Adipocyte (in vitro differentiated cells): Measurements from ENCODE around the gene TACC2.

ENCODE experiments used
- DNase-seq: peaks from one replicate; pipeline ENCODE4 v3.0.0-alpha.2; 2015; ENCODE audit warnings: low read depth
- H3K27me3 ChIP-seq: replicated peaks from 2 replicates; pipeline ENCODE4 v1.7.0; 2013; ENCODE audit warnings: mild to moderate bottlenecking, low read length, moderate library complexity; ENCODE audit not compliant: control insufficient read depth, insufficient read depth
- H3K36me3 ChIP-seq: 2 replicates; pipeline ENCODE4 v1.7.0; 2013; ENCODE audit warnings: low read length, mild to moderate bottlenecking, moderate library complexity; ENCODE audit not compliant: control insufficient read depth, insufficient read depth, severe bottlenecking
- H3K4me1 ChIP-seq: 2 replicates; pipeline ENCODE4 v1.7.0; 2013; ENCODE audit warnings: mild to moderate bottlenecking, low read length, moderate library complexity; ENCODE audit not compliant: control insufficient read depth, insufficient read depth
- H3K4me3 ChIP-seq: 2 replicates; pipeline ENCODE4 v1.7.0; 2013; ENCODE audit warnings: mild to moderate bottlenecking, low read length, moderate library complexity
- H3K9ac ChIP-seq: 2 replicates; pipeline ENCODE4 v1.7.0; 2013; ENCODE audit warnings: mild to moderate bottlenecking, low read length, moderate library complexity
- H3K9me3 ChIP-seq: 2 replicates; pipeline ENCODE4 v1.7.0; 2013; ENCODE audit warnings: mild to moderate bottlenecking, low read length, moderate library complexity; ENCODE audit not compliant: control insufficient read depth

TACC2 gene

DNA sequence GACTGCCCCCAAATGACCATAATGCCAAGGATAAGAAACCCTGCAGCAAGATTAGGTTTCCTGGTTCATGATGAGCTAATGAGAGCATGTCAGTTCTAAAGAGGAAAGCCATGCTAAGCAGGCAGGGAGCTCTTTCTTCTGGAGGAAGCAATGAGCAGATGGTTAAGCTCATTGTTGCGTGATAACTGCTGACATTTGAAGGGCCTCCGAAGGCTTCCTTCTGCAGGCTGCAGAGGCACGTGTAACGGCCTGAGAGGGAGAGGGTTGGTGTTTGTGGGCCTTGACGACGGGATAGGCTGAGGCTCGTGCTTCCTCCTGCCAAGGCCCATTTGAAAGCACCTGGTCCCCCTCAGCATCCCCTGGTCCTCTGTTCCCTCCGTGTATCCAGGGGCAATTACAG lies 218.6 kb downstream of the TACC2 start:
- no peak overlapping the region for H3K9ac ChIP-seq
- no peak overlapping the region for H3K4me3 ChIP-seq
- H3K4me1 ChIP-seq: no peaks in the 10 kb centered on the region
- H3K36me3 ChIP-seq: peaks cover 21% of the 10 kb centered on the region
- no peak for DNase-seq
- H3K9me3 ChIP-seq: no peaks in the 10 kb centered on the region
- no peaks in the 10 kb centered on the region for H3K27me3 ChIP-seq

DNA sequence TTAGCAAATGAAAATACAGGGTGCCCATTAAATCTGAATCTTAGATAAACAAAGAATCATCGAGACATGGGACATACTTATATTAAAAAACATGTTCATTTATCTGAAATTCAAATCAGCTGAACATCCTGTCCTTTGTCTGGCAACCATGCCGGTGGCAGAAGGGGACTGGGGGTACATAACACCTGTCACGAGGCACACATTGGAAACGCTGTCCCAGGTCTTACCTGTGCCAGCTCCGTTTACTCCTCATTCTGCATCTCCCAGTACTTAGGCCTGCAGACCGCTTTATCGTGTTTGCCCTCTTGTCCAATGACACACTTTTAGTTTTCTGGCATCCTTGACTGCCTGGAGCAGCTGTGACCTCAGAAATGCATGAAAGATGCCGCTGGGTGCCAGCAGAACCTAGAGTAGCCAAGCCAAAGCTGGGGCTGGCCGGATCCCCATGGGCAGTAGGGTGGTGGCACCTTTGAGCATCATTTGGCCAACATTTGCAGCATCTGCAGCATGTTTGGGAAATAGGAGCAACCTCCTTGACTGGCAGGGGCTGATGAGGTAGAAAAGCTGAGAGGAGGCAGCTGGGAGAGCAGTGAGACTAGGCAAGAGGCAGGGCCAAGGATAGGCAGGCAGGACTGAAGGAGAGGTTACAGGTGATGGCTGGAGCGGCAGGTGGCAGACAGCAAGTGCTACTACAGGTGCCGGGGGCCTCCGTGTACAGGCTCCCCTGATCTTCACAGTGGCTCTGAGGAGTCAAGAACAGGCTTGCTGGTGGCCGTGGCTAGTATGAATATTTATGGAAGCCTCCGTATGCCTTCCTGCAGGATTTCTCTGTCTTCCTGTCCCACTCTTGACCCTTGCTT lies 219.8 kb downstream of the TACC2 start:
- Histone ChIP-seq H3K4me1 (no peaks in the 10 kb centered on the region), H3K27me3 (no peaks in the 10 kb centered on the region), H3K9me3 (no peaks in the 10 kb centered on the region), H3K4me3 (no peak overlapping the region), H3K36me3 (peaks cover 21% of the 10 kb centered on the region), H3K9ac (no peak overlapping the region)
- DNase-seq: no peak

DNA sequence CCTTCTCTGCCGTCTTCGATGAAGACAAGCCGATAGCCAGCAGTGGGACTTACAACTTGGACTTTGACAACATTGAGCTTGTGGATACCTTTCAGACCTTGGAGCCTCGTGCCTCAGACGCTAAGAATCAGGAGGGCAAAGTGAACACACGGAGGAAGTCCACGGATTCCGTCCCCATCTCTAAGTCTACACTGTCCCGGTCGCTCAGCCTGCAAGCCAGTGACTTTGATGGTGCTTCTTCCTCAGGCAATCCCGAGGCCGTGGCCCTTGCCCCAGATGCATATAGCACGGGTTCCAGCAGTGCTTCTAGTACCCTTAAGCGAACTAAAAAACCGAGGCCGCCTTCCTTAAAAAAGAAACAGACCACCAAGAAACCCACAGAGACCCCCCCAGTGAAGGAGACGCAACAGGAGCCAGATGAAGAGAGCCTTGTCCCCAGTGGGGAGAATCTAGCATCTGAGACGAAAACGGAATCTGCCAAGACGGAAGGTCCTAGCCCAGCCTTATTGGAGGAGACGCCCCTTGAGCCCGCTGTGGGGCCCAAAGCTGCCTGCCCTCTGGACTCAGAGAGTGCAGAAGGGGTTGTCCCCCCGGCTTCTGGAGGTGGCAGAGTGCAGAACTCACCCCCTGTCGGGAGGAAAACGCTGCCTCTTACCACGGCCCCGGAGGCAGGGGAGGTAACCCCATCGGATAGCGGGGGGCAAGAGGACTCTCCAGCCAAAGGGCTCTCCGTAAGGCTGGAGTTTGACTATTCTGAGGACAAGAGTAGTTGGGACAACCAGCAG lies 221.7 kb downstream of the TACC2 start:
- no peak overlapping the region for H3K9ac ChIP-seq
- peaks cover 27% of the 10 kb centered on the region for H3K36me3 ChIP-seq
- no peaks in the 10 kb centered on the region for H3K4me1 ChIP-seq
- no peak for DNase-seq
- no peak overlapping the region for H3K4me3 ChIP-seq
- H3K9me3 ChIP-seq: no peaks in the 10 kb centered on the region
- no peaks in the 10 kb centered on the region for H3K27me3 ChIP-seq

DNA sequence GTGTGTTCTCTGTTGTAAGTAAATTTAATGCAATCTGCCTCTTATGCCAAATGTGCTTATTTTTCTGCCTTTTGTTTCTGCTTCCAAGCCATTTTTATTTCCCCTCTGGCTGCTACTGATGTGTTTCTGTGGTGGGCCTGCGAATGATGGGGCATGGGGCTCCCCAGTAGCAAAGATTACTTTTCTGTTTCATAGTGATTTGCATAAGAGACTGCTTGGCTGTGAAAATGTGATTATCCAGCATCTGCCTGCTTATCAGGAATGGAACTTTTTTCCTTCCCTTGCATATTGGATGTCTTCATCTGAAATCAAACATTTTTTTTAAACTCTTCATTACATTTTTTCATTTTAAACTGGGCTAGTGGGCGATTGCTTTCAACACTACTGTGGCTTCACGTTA lies 224.4 kb downstream of the TACC2 start:
- DNase-seq: no peak
- no peak overlapping the region for H3K9ac ChIP-seq
- no peaks in the 10 kb centered on the region for H3K27me3 ChIP-seq
- H3K9me3 ChIP-seq: no peaks in the 10 kb centered on the region
- H3K36me3 ChIP-seq: peaks cover 49% of the 10 kb centered on the region
- no peak overlapping the region for H3K4me3 ChIP-seq
- H3K4me1 ChIP-seq: no peaks in the 10 kb centered on the region

DNA sequence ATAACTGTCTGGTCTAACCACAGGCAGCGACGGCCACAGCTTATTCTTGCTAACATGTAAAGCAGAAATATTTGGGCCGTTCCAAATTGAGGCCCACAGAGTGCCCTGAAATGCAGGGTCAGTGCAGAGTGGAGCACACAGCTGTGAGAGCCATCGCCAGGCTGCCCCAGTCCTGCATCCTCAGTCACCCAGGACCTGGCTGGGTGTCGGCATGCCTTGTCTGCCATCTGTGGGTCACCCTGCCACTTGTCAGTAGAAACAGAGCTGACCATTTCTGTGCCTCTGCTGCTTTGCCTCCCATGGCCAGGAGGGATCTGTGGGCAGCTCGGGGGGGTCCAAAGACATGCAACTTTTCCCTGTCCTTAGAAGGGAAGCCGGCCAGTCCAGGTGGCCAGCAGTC lies 224.8 kb downstream of the TACC2 start:
- Histone ChIP-seq H3K4me1 (no peaks in the 10 kb centered on the region), H3K27me3 (no peaks in the 10 kb centered on the region), H3K4me3 (no peak overlapping the region), H3K9me3 (no peaks in the 10 kb centered on the region), H3K9ac (no peak overlapping the region), H3K36me3 (peaks cover 53% of the 10 kb centered on the region)
- DNase-seq: no peak

DNA sequence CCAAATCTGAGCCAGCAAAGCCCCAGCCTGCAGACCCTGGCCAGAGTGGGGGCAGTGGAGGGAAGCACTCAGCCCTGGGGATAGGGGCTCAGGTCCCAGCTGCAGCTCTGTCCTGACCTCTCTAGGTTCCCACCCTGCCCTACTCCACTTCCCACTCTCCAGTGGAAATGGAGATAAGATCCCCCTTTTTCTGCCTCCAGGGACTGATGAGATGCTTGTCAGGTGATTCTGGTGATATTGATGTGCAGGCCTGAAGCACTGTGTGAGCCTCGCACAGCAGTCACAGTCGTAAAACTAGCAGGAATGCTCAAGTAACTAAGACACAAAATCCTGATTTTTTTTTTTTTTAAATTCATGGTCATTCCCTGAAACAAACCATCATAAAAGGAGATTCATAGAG lies 227.1 kb downstream of the TACC2 start:
- Histone ChIP-seq H3K27me3 (no peaks in the 10 kb centered on the region), H3K4me3 (no peak overlapping the region), H3K4me1 (no peaks in the 10 kb centered on the region), H3K9ac (no peak overlapping the region), H3K36me3 (peaks cover 56% of the 10 kb centered on the region), H3K9me3 (no peaks in the 10 kb centered on the region)
- DNase-seq: no peak

DNA sequence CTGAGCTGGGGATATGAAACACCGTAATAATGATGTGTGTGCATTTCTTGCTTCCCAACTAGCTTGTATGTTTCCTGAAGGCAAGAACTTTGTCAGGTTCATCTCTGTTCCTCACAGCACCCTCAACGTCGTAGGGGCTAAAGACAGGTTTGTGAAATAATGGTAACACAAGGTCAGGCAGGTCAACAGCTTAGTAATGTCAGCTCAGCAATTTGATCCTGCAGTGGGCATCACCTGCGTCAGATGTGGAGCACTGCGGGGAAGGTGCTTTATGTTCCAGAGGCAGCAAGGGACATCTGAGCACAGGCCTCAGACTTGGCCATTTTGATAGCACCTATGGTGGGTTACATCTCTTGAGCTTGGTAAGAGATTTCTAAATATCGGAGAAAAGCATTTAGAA lies 230.4 kb downstream of the TACC2 start:
- Histone ChIP-seq H3K9me3 (no peaks in the 10 kb centered on the region), H3K4me1 (no peaks in the 10 kb centered on the region), H3K36me3 (peaks cover 57% of the 10 kb centered on the region), H3K9ac (no peak overlapping the region), H3K4me3 (no peak overlapping the region), H3K27me3 (no peaks in the 10 kb centered on the region)
- no peak for DNase-seq

DNA sequence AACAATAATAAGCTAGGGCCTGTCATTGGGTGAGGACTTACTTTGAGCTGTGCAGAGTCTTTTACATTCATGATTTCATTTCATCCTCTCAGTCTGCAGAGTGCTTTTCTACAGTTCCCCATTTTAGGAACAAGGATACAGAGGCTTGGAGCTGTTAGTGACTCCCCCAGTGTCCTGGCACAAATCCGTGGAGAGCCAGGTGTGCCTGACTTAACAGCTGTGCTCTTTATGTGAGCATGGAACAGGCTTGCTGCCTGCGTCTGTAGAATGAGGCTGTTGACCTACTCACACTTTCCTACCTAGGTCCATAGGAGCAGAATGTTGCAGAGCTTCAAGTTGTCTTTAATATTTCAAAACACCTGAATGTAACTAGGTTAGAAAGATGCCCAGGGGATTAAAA lies 231.8 kb downstream of the TACC2 start:
- Histone ChIP-seq H3K4me3 (no peak overlapping the region), H3K36me3 (peaks cover 63% of the 10 kb centered on the region), H3K9me3 (no peaks in the 10 kb centered on the region), H3K9ac (no peak overlapping the region), H3K4me1 (no peaks in the 10 kb centered on the region), H3K27me3 (no peaks in the 10 kb centered on the region)
- no peak for DNase-seq

DNA sequence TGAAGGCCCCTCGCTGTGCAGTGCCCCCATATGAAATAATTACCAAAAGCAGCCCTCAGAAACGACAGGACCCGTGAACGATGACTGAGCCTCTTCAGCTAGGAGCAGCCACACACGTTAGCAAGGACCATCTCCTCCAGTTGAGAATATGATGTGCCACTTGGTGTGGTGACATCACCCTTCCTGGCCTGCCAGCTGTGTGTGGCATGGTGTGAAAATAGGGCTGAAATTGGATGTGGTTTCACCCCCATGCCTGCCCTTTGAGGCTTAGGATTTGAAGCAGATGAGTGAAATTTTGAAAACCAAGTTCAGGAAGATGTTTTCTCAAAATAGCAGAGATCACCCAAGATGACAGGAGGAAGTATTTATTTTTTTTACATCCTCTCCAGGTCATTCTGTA lies 233.0 kb downstream of the TACC2 start:
- no peak for DNase-seq
- H3K4me3 ChIP-seq: no peak overlapping the region
- peaks cover 63% of the 10 kb centered on the region for H3K36me3 ChIP-seq
- no peaks in the 10 kb centered on the region for H3K4me1 ChIP-seq
- no peaks in the 10 kb centered on the region for H3K27me3 ChIP-seq
- no peaks in the 10 kb centered on the region for H3K9me3 ChIP-seq
- H3K9ac ChIP-seq: no peak overlapping the region

DNA sequence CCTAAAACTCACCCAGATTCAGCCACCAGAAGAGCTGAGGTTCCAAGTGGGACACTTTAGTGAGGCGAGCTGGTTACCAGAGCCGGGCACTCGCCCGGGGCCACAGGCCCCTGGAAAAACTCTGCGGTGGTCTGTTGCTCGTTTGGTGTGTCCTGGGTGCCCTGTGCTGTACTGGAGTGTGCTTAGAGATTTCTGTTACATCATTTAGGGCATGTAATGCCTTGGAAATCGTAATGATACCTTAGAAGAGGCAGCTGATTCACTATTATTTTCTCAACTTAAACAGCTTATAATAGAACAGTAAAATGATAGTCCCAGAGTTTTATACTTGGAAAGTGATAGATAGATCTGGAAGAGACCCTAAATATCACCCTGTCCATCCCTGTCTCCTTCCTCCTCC lies 233.7 kb downstream of the TACC2 start:
- H3K9ac ChIP-seq: no peak overlapping the region
- H3K9me3 ChIP-seq: no peaks in the 10 kb centered on the region
- H3K4me3 ChIP-seq: no peak overlapping the region
- H3K36me3 ChIP-seq: peaks cover 65% of the 10 kb centered on the region
- no peaks in the 10 kb centered on the region for H3K27me3 ChIP-seq
- no peak for DNase-seq
- no peaks in the 10 kb centered on the region for H3K4me1 ChIP-seq

DNA sequence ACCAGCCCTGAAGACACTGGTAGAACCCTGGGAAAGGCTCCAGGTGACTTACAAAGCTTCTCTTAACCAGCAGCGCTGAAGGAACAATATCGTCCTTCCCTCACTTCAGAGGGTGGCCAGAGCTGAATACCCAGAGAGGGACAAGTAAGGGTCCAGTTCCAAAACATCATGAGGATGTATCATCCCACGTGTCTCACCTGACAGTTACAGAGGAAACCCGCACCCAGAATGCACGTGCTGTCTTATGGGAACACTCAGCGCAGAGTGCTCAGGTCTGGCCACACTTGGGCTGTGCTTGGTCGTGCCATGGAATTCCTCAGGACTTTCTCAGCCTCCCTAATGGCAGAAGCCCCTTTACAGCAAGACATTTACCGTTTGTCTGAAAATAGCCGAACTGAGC lies 235.2 kb downstream of the TACC2 start:
- no peak for DNase-seq
- Histone ChIP-seq H3K4me3 (no peak overlapping the region), H3K9ac (no peak overlapping the region), H3K36me3 (peaks cover 66% of the 10 kb centered on the region), H3K27me3 (no peaks in the 10 kb centered on the region), H3K9me3 (no peaks in the 10 kb centered on the region), H3K4me1 (no peaks in the 10 kb centered on the region)
